Mucosa of stomach (tissue), 1 donor: ENCODE results near the gene PAX2.

Source experiments
- H3K27me3 ChIP-seq: one replicate; pipeline ENCODE4 v1.7.0; 2013; ENCODE audit warnings: mild to moderate bottlenecking, low read length; ENCODE audit not compliant: control insufficient read depth, insufficient read depth
- H3K36me3 ChIP-seq: one replicate; pipeline ENCODE4 v1.7.0; 2013; ENCODE audit warnings: low read length; ENCODE audit not compliant: control insufficient read depth, insufficient read depth
- H3K4me1 ChIP-seq: one replicate; pipeline ENCODE4 v1.7.0; 2013; ENCODE audit warnings: mild to moderate bottlenecking, low read length; ENCODE audit not compliant: control insufficient read depth, insufficient read depth
- H3K4me3 ChIP-seq: one replicate; pipeline ENCODE4 v1.7.0; 2013; ENCODE audit warnings: low read length
- H3K9ac ChIP-seq: one replicate; pipeline ENCODE4 v1.7.0; 2013; ENCODE audit warnings: mild to moderate bottlenecking, low read length, moderate library complexity
- H3K9me3 ChIP-seq: one replicate; pipeline ENCODE4 v1.7.0; 2013; ENCODE audit warnings: mild to moderate bottlenecking, low read length, moderate library complexity; ENCODE audit not compliant: control insufficient read depth
- donor health status: Pancreatic carcinoma.

Gene PAX2

DNA sequence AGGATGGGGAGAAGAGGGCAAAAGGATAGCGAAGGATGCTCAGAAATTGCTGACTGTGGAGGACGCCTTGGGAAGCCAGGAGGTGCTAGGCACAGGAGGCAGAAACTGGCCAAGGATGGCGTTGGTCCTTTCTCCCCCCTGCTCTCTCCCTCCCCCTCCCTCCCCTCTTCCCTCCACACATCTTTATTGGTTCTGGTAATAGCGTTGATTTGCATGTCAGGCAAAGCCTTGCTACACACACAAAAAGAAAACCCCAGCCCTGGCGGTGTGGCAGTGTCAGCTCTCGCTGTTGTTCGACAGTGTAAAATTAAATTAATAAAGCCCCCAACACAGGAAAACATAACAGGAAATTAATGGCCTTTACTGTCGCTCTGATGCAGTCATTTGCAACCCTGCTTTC is 47.2 kb downstream of the PAX2 start:
- Histone ChIP-seq H3K4me3 (no peak overlapping the region), H3K4me1 (no peaks in the 10 kb centered on the region), H3K27me3 (peaks cover 23% of the 10 kb centered on the region), H3K36me3 (no peaks in the 10 kb centered on the region), H3K9me3 (no peaks in the 10 kb centered on the region), H3K9ac (no peak overlapping the region)

- no peak overlapping the region for H3K4me3 ChIP-seq
- H3K9ac ChIP-seq = no peak overlapping the region
- H3K27me3 ChIP-seq = peaks cover 20% of the 10 kb centered on the region
- H3K36me3 ChIP-seq = no peaks in the 10 kb centered on the region
- no peaks in the 10 kb centered on the region for H3K9me3 ChIP-seq
- no peaks in the 10 kb centered on the region for H3K4me1 ChIP-seq
Observed at GRCh38 chr10:100793055-100793454, 47.7 kb downstream of the PAX2 start.

DNA sequence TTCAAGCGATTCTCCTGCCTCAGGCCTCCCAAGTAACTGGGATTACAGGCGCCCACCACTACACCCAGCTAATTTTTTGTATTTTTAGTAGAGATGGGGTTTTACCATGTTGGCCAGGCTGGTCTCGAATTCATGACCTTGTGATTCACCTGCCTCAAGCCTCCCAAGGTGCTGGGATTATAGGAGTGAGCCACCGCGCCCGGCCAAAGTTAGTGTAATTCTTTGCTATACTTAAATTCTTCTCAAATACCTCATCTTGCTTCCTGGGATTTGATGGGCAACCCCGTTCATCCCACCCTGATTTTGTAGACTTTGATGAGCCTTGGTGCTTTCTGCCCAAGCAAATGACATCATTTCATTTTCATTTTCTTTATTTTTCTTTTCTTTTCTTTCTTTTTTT is 54.5 kb downstream of the PAX2 start:
- peaks cover 58% of the 10 kb centered on the region for H3K27me3 ChIP-seq
- H3K4me3 ChIP-seq = no peak overlapping the region
- no peak overlapping the region for H3K9ac ChIP-seq
- H3K4me1 ChIP-seq = no peaks in the 10 kb centered on the region
- H3K36me3 ChIP-seq = no peaks in the 10 kb centered on the region
- H3K9me3 ChIP-seq = no peaks in the 10 kb centered on the region

DNA sequence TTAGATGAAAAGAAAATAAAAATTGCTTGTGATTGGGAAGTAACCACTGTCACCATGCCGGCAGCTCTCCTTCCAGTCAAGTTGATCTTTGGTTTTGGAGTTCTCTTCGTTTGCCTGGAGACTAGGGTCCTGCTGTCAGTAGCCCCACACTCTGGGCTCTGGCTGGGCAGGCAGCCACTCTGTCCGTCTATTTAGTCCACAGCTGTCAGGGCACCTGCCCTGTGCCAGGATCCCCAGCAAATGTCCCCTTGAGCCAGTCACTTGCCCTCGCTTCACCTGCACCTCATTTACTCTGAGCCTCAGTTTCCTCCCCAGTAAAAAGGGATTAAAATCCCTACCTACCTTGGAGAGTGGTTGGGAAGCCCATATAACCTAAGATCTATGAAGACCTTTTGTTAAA is 55.5 kb downstream of the PAX2 start:
- Histone ChIP-seq H3K9me3 (no peaks in the 10 kb centered on the region), H3K4me1 (no peaks in the 10 kb centered on the region), H3K27me3 (peaks cover 58% of the 10 kb centered on the region), H3K36me3 (no peaks in the 10 kb centered on the region), H3K9ac (no peak overlapping the region), H3K4me3 (no peak overlapping the region)

DNA sequence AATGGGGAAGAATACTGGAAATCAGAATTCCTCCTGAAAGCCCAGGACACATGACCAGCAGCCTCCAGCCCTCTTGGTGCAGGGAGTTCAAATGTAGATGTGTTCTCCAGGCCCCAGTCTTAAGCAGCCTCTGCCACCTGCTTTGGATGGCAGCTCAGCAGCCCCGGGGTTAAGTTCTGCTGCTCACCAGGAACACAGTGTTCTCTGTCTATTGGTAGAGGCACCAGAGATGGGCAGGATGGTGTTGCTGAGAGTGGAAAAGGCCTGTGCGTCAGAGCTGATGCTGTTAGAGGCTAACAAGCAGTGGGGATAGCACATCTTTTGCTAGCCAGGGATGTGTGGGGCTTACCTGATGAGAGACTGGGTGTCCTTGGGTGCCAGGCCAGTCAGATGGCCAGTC is 56.8 kb downstream of the PAX2 start:
- Histone ChIP-seq H3K4me1 (no peaks in the 10 kb centered on the region), H3K4me3 (no peak overlapping the region), H3K9ac (no peak overlapping the region), H3K27me3 (peaks cover 62% of the 10 kb centered on the region), H3K36me3 (no peaks in the 10 kb centered on the region), H3K9me3 (no peaks in the 10 kb centered on the region)

GRCh38 chr10:100802607-100803006 is 57.2 kb downstream of the PAX2 start:
- Histone ChIP-seq H3K4me1 (peaks cover 2% of the 10 kb centered on the region), H3K9ac (no peak overlapping the region), H3K27me3 (peaks cover 62% of the 10 kb centered on the region), H3K9me3 (no peaks in the 10 kb centered on the region), H3K36me3 (no peaks in the 10 kb centered on the region), H3K4me3 (no peak overlapping the region)

DNA sequence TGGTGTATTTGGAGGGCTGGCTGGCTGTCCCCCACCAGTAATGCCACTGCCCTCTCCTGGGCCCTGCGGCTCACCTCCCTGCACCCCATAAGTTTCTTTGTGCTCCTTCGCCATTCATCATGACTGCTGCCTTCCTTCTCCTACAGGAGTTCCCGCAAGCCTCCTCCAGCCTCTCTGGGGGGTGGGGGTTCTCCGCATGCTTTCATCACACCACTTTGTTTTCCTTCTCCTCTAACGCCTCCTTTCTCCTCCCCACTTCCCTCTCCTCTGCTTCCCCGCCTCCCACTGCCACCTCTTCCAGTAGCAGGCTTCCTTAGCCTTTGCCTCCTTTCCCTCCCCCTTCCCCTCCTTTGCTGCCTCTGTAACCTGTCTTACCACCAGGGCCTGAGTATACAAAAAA is 58.1 kb downstream of the PAX2 start:
- Histone ChIP-seq H3K9me3 (no peaks in the 10 kb centered on the region), H3K36me3 (no peaks in the 10 kb centered on the region), H3K9ac (no peak overlapping the region), H3K4me1 (peaks cover 4% of the 10 kb centered on the region), H3K27me3 (peaks cover 61% of the 10 kb centered on the region), H3K4me3 (no peak overlapping the region)

DNA sequence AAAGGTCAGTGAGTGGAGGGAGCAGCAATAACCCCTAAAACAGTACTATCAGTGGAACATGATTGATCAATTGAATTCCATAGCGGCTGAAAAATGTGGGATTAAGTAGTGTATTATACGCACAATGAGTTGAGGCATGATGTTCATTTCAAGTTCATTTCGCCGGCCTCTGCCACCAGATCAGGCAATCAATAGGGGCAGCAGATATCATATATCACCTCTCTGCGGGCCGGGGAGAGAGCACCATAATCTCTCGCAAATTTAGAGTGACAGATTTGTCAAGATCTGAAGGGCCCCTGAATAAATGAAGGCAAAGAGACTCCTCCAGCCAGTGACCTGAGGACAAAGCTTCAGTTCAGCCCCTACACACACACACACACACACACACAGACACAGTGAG is 58.5 kb downstream of the PAX2 start:
- peaks cover 4% of the 10 kb centered on the region for H3K4me1 ChIP-seq
- no peaks in the 10 kb centered on the region for H3K9me3 ChIP-seq
- H3K4me3 ChIP-seq = no peak overlapping the region
- H3K9ac ChIP-seq = no peak overlapping the region
- no peaks in the 10 kb centered on the region for H3K36me3 ChIP-seq
- H3K27me3 ChIP-seq = peaks cover 61% of the 10 kb centered on the region

GRCh38 chr10:100805543-100806355 is 60.4 kb downstream of the PAX2 start:
- Histone ChIP-seq H3K4me1 (peaks cover 4% of the 10 kb centered on the region), H3K9ac (no peak overlapping the region), H3K4me3 (no peak overlapping the region), H3K9me3 (no peaks in the 10 kb centered on the region), H3K36me3 (no peaks in the 10 kb centered on the region), H3K27me3 (peaks cover 70% of the 10 kb centered on the region)

GRCh38 chr10:100806356-100806645 is 60.9 kb downstream of the PAX2 start:
- Histone ChIP-seq H3K36me3 (no peaks in the 10 kb centered on the region), H3K4me1 (peaks cover 4% of the 10 kb centered on the region), H3K9ac (no peak overlapping the region), H3K27me3 (peaks cover 68% of the 10 kb centered on the region), H3K4me3 (no peak overlapping the region), H3K9me3 (no peaks in the 10 kb centered on the region)

DNA sequence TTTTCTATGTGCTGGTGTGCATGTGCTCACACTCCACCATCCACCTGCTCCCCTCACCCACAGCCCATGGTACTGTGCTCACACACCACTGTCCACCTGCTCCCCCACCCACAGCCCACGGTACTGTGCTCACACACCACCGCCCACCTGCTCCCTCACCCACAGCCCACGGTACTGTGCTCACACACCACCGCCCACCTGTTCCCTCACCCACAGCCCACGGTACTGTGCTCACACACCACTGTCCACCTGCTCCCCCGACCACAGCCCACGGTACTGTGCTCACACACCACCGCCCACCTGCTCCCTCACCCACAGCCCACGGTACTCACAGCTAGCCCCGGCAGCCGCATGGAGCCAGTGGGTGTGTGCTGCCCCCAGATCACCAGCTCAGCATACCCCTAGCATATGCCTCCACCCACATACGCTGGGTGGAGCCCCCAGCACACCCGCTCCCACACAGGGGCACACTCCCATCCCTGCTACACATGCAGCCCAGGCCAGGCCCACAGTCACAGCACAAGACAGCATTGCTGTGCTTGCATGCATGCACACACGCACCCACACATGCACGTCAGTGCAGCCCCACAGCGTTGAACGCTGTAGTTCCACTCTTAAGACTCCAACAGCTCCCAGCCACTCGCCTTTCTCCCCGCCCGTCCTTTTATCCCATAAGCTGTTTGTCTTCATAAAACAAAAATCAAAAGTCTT is 62.0 kb downstream of the PAX2 start:
- no peaks in the 10 kb centered on the region for H3K9me3 ChIP-seq
- no peak overlapping the region for H3K9ac ChIP-seq
- no peak overlapping the region for H3K4me3 ChIP-seq
- no peaks in the 10 kb centered on the region for H3K36me3 ChIP-seq
- H3K27me3 ChIP-seq = peaks cover 68% of the 10 kb centered on the region
- H3K4me1 ChIP-seq = peaks cover 4% of the 10 kb centered on the region

- no peak overlapping the region for H3K9ac ChIP-seq
- peaks cover 4% of the 10 kb centered on the region for H3K4me1 ChIP-seq
- H3K9me3 ChIP-seq = no peaks in the 10 kb centered on the region
- no peaks in the 10 kb centered on the region for H3K36me3 ChIP-seq
- H3K27me3 ChIP-seq = peaks cover 60% of the 10 kb centered on the region
- no peak overlapping the region for H3K4me3 ChIP-seq
Observed at GRCh38 chr10:100808876-100809275, 63.5 kb downstream of the PAX2 start.
